ENCODE measurements around the gene TSHZ2. TPM values are rescaled to one million over a fixed set of nuclear protein-coding genes. Genes with fewer than 3 reads are reported as not detected.
A peak's percentile ranks its signal among the peaks of the same experiment; 100 is the strongest.
"Not testable (repeated sequence)": the region's sequence is repeated elsewhere in the genome, so short reads cannot be mapped to it uniquely, and the experiment has no call there.

Gene TSHZ2
- total RNA-seq, 2 donors from 2014 or later = 29.1 to 30.7 TPM

DNA sequence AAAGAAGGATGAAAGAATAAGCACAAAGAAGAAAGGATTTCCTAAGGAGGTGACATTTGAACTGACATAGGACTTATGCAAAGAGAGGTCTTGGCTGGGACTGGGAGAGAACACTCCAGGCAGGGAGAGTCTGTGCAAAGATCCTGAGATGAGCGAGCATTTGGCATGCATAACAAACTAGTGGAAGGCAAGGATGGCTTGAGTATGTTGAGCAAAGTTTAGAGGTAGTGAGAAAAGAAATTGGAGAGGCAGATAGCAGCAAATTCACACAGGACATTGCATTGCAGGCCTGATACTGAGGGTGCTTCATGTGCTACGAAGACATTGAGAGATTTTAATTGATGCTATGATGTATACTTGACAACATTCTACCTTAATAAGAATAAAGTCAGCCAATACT lies 383.6 kb downstream of the TSHZ2 start:
- Mint-ChIP-seq H3K4me1 (no peaks in the 10 kb centered on the region), H3K4me3 (no peak overlapping the region), H3K27ac (no peak overlapping the region), H3K27me3 (no peaks in the 10 kb centered on the region), H3K36me3 (ENCODE audit: low read depth) (no peaks in the 10 kb centered on the region)
- H3K9me3 ChIP-seq (ENCODE audit: control insufficient read depth, low read length, poor library complexity, severe bottlenecking) = peaks cover 2% of the 10 kb centered on the region
- DNase-seq = no peak
- ATAC-seq = no peak

DNA sequence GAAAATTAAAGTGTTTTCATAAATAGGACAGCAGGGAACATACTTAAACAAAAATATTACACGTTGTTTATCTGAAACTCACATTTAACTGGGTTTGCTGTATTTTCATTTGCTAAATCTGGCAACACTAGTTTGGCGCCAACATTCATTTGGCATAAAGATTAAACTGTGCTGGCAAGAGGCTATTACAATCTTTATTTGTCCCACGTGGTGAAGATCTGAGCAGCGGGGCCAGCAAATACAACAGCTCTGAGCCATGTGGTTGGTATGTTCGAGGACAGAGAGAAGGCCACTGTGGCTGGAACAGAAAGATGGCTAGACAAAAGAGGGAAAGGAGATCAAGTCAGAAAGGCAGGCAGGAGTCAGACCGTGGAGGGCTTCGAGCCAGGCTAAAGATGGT lies 387.3 kb downstream of the TSHZ2 start:
- Mint-ChIP-seq H3K36me3 (ENCODE audit: low read depth) (peaks cover 3% of the 10 kb centered on the region), H3K4me3 (no peak overlapping the region), H3K27ac (no peak overlapping the region), H3K27me3 (no peaks in the 10 kb centered on the region), H3K4me1 (no peaks in the 10 kb centered on the region)
- no peak for ATAC-seq
- no peak for DNase-seq
- peaks cover 2% of the 10 kb centered on the region for H3K9me3 ChIP-seq (ENCODE audit: control insufficient read depth, low read length, poor library complexity, severe bottlenecking)

DNA sequence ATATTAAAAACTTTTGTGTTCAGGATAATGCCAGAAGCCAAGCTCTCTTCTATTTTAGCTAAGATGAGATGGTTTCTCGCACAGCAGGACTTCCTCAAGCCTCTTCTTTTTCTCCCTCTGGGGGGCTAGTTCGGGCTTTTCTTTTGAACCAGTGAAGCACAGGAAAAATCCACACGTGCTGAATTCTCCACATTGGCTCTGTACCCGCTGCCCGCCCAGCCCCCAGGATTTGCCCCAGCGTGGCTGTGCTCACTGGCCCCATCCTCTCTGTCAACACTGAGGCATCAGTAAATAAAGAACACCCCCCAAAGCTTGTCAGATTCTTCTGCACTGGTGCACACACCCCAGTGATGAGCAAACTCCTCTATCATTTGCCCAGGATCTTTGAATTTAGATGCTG lies 388.7 kb downstream of the TSHZ2 start:
- DNase-seq (no peak), ATAC-seq (no peak)
- peaks cover 2% of the 10 kb centered on the region for H3K9me3 ChIP-seq (ENCODE audit: control insufficient read depth, low read length, poor library complexity, severe bottlenecking)
- no peaks in the 10 kb centered on the region for H3K4me1 Mint-ChIP-seq
- no peaks in the 10 kb centered on the region for H3K27me3 Mint-ChIP-seq
- H3K4me3 Mint-ChIP-seq = no peak overlapping the region
- H3K27ac Mint-ChIP-seq = no peak overlapping the region
- H3K36me3 Mint-ChIP-seq (ENCODE audit: low read depth) = peaks cover 3% of the 10 kb centered on the region

DNA sequence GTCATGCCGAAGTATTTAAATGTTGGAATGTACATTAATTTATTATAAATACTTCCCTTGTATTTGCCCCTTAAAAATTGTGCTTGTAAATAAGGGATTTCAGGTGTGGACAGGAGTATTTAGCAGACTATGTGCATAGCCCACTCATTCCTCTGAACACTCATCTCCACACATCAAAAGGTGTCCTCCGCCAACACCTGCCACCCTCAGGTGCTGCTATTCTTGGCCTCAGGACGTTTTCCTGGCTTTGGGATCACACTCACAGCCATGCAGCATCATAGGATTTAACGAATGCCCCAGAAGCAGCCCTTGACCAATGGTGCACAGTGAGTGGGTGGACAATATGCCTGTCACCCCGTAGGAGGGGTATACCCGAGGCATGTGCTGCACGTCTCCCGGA lies 390.6 kb downstream of the TSHZ2 start:
- H3K36me3 Mint-ChIP-seq (ENCODE audit: low read depth) = peaks cover 3% of the 10 kb centered on the region
- H3K4me1 Mint-ChIP-seq = no peaks in the 10 kb centered on the region
- DNase-seq = no peak
- H3K27ac Mint-ChIP-seq = peak overlapping the region; percentile 42
- no peaks in the 10 kb centered on the region for H3K9me3 ChIP-seq (ENCODE audit: control insufficient read depth, low read length, poor library complexity, severe bottlenecking)
- no peak for ATAC-seq
- H3K4me3 Mint-ChIP-seq = no peak overlapping the region
- H3K27me3 Mint-ChIP-seq = no peaks in the 10 kb centered on the region

DNA sequence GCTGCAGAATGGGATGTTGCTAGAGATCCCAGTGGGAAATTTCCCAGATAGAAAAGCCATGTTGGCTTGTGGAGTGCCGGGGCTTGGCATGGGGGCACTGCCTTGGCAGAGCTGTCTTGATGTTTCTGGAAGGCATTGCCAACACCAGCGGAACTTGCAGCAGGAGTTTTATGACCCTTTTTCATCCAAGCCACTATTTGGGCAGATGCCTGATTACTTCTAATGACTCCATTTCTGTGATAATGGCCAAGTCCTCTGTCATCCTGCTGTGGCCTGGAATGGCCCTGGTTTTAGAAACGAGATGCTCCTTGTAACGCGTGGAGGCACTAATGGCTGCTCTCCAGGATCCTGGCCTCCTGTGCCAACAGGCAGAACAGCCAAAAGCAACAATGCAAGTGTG lies 392.5 kb downstream of the TSHZ2 start:
- H3K4me3 Mint-ChIP-seq = no peak overlapping the region
- DNase-seq (no peak), ATAC-seq (no peak)
- H3K27ac Mint-ChIP-seq = no peak overlapping the region
- no peaks in the 10 kb centered on the region for H3K4me1 Mint-ChIP-seq
- H3K36me3 Mint-ChIP-seq (ENCODE audit: low read depth) = peaks cover 5% of the 10 kb centered on the region
- H3K9me3 ChIP-seq (ENCODE audit: control insufficient read depth, low read length, poor library complexity, severe bottlenecking) = no peaks in the 10 kb centered on the region
- no peaks in the 10 kb centered on the region for H3K27me3 Mint-ChIP-seq

DNA sequence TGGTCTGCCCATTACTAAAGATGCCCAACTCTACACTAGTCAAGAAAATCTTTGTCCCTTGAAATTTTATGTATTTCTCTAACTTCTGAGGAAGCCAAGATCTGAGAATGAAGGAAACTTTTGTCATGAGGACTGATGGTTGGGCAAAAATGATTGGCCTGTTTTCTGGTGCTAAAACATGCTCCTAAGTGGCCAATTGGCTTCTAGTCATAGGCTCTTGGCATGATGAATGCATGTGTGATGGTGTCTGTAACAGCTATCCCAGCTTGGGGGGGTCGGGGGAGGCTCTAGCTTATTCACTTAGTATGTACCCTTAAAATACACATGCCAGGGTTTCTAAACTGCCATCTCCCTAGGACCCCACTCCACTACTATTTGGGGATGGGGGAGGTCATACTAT lies 392.9 kb downstream of the TSHZ2 start:
- peaks cover 4% of the 10 kb centered on the region for H3K4me1 Mint-ChIP-seq
- peaks cover 5% of the 10 kb centered on the region for H3K36me3 Mint-ChIP-seq (ENCODE audit: low read depth)
- no peak overlapping the region for H3K4me3 Mint-ChIP-seq
- DNase-seq (no peak), ATAC-seq (no peak)
- H3K27ac Mint-ChIP-seq = no peak overlapping the region
- no peaks in the 10 kb centered on the region for H3K9me3 ChIP-seq (ENCODE audit: control insufficient read depth, low read length, poor library complexity, severe bottlenecking)
- H3K27me3 Mint-ChIP-seq = no peaks in the 10 kb centered on the region

DNA sequence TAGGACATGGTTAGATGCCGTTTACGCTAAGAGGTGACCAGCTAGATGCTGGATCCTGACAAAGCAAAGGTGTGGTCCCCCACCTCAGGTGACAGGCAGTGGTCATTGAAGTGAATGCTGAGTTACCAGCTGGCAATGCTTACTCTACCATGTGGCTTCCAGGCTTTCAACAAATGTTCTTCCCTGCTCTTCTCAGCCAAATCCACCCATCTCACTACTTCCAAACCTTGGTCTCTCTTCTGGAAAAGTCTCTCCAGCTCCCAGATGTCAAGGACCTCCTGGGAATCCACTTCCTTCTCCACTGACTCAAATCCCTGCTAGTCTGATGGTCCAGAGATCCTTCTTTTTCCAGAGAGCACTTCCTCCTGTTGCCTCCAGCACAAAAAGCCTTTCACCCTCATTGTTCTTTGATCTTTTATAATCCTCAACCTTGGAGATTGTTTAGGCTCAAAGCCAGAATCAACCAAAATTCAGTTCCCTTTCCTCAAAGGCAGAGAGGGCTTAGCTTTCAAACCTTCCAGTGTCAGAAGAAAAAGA lies 393.4 kb downstream of the TSHZ2 start:
- no peaks in the 10 kb centered on the region for H3K9me3 ChIP-seq (ENCODE audit: control insufficient read depth, low read length, poor library complexity, severe bottlenecking)
- H3K36me3 Mint-ChIP-seq (ENCODE audit: low read depth) = peaks cover 5% of the 10 kb centered on the region
- H3K27me3 Mint-ChIP-seq = no peaks in the 10 kb centered on the region
- no peak overlapping the region for H3K27ac Mint-ChIP-seq
- no peak overlapping the region for H3K4me3 Mint-ChIP-seq
- DNase-seq (no peak), ATAC-seq (no peak)
- peaks cover 4% of the 10 kb centered on the region for H3K4me1 Mint-ChIP-seq

DNA sequence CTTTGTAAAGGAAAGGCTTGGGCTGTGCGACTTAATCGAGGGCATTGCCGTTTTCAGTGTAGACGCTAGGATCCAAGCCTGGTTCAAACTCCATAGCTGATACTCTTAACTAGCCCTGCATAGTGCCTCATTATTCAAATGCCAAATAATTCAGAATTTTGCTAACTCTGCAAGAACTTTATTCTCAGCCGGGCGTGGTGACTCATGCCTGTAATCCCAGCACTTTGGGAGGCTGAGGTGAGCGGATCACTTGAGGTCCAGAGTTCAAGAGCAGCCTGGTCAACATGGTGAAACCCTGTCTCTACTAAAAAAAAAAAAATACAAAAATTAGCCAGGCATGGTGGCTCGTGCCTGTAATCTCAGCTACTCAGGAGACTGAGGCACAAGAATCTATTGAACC lies 394.8 kb downstream of the TSHZ2 start:
- H3K4me1 Mint-ChIP-seq; DNase-seq; H3K27ac Mint-ChIP-seq; H3K27me3 Mint-ChIP-seq; H3K36me3 Mint-ChIP-seq (ENCODE audit: low read depth); H3K4me3 Mint-ChIP-seq; H3K9me3 ChIP-seq (ENCODE audit: control insufficient read depth, low read length, poor library complexity, severe bottlenecking); ATAC-seq: not testable (repeated sequence)

- H3K27me3 Mint-ChIP-seq = no peaks in the 10 kb centered on the region
Measured at GRCh38 chr20:53369871-53370270, 397.7 kb downstream of the TSHZ2 start.

GRCh38 chr20:53370345-53370961 lies 398.3 kb downstream of the TSHZ2 start:
- Mint-ChIP-seq H3K27ac (no peak overlapping the region), H3K36me3 (ENCODE audit: low read depth) (peaks cover 2% of the 10 kb centered on the region), H3K4me3 (no peak overlapping the region), H3K27me3 (no peaks in the 10 kb centered on the region), H3K4me1 (peaks cover 4% of the 10 kb centered on the region)
- no peak for DNase-seq
- H3K9me3 ChIP-seq (ENCODE audit: control insufficient read depth, low read length, poor library complexity, severe bottlenecking) = no peaks in the 10 kb centered on the region
- no peak for ATAC-seq

More at GRCh38 chr20:53369871-53370270, 397.7 kb downstream of the TSHZ2 start:
- Mint-ChIP-seq H3K36me3 (ENCODE audit: low read depth) (peaks cover 2% of the 10 kb centered on the region), H3K4me1 (peaks cover 4% of the 10 kb centered on the region), H3K4me3 (no peak overlapping the region), H3K27ac (no peak overlapping the region)
- ATAC-seq = no peak
- no peaks in the 10 kb centered on the region for H3K9me3 ChIP-seq (ENCODE audit: control insufficient read depth, low read length, poor library complexity, severe bottlenecking)
- no peak for DNase-seq

DNA sequence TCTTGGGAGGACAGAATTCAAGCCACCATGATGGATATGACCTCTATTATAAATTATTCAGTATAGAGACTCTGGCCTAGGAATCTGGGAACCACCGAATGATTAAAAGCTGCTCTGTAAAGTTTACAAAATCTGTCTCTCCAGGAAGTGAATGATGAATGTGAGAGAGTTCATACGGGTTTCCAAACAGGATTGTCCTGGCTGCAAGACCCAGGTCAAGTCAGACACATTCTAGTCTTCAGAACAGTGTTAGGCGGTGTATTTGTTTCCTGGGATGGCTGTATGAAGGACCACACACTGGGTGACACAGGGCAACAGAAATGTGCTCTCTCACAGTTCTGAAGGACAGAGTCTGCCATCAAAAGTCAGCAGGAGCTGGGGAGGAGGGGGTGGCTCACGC lies 399.1 kb downstream of the TSHZ2 start:
- Mint-ChIP-seq H3K4me1 (peaks cover 4% of the 10 kb centered on the region), H3K27ac (no peak overlapping the region), H3K36me3 (ENCODE audit: low read depth) (peaks cover 2% of the 10 kb centered on the region), H3K27me3 (no peaks in the 10 kb centered on the region), H3K4me3 (no peak overlapping the region)
- DNase-seq (no peak), ATAC-seq (no peak)
- H3K9me3 ChIP-seq (ENCODE audit: control insufficient read depth, low read length, poor library complexity, severe bottlenecking) = no peaks in the 10 kb centered on the region

DNA sequence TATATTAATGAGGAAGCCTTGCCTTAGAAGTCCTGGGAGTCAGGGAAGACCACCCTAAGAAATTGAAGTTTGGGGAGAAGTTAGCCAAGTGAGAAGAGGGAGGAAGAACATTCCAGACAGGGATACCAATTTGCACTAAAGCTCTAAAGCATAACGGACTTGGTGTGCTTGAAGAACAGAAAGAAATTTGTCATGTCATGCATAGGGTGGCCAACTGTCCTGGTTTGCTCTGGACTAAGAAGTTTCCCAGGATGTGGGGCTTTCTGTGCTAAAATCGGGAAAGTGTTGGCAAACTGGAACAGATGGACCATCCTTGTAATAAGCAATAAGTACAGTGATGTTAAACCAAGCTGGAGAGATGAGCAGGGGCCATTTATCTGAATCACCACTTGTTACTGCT lies 403.9 kb downstream of the TSHZ2 start:
- H3K9me3 ChIP-seq (ENCODE audit: control insufficient read depth, low read length, poor library complexity, severe bottlenecking) = no peaks in the 10 kb centered on the region
- H3K27ac Mint-ChIP-seq = no peak overlapping the region
- H3K4me1 Mint-ChIP-seq = no peaks in the 10 kb centered on the region
- ATAC-seq (no peak), DNase-seq (no peak)
- H3K36me3 Mint-ChIP-seq (ENCODE audit: low read depth) = no peaks in the 10 kb centered on the region
- no peak overlapping the region for H3K4me3 Mint-ChIP-seq
- no peaks in the 10 kb centered on the region for H3K27me3 Mint-ChIP-seq

DNA sequence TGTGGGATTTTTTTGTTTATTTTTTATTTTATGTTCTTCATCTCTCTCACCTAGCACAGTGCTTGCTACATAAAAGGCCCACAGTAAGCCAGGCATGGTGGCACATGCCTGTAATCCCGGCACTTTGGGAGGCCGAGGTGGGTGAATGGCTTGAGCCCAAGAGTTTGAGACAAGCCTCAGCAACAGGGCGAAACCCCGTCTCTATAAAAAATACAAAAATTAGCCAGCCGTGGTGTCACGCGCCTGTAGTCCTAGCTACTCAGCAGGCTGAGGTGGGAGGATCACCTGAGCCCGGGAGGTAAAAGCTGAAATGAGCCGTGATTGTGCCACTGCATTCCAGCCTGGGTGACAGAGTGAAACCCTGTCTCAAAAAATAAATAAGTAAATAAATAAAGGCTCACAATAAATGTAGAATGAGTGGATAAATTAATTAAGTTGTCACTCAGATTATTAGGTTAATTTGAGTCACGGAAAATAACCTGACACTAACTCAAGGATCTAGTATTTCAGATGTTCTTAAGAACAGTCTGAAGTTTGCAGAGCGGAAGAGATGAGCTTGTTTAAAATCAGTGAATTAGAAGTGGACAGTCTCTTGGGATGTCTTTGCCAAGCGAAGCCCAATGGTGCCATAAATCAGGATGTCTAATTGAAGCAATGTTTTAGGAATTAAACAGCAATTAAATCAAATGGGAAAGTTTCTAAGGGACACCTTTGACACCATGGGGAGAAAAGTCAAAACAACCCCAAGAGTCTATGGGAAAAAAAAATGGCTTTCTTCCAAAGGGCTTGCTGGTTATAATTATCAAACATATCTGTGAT lies 407.1 kb downstream of the TSHZ2 start:
- ATAC-seq = no peak
- no peak overlapping the region for H3K27ac Mint-ChIP-seq
- H3K27me3 Mint-ChIP-seq = no peaks in the 10 kb centered on the region
- no peaks in the 10 kb centered on the region for H3K4me1 Mint-ChIP-seq
- H3K4me3 Mint-ChIP-seq = no peak overlapping the region
- H3K36me3 Mint-ChIP-seq (ENCODE audit: low read depth) = no peaks in the 10 kb centered on the region
- H3K9me3 ChIP-seq (ENCODE audit: control insufficient read depth, low read length, poor library complexity, severe bottlenecking) = no peaks in the 10 kb centered on the region
- no peak for DNase-seq

DNA sequence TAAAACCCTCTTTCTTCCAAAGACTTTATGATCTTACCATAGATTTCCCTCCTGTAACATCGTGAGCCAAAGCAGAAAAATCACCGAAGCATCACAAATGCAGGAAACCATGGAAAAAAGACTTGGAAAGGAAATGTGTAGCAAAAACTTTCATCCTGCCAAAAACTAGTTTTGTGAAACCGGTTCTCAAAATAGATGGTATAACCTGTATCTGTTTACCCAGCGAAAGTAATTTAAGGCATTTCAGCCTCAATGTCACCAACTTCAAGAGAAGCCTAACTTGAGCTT lies 407.6 kb downstream of the TSHZ2 start:
- DNase-seq (no peak), ATAC-seq (no peak)
- no peak overlapping the region for H3K4me3 Mint-ChIP-seq
- no peaks in the 10 kb centered on the region for H3K9me3 ChIP-seq (ENCODE audit: control insufficient read depth, low read length, poor library complexity, severe bottlenecking)
- H3K27me3 Mint-ChIP-seq = no peaks in the 10 kb centered on the region
- H3K4me1 Mint-ChIP-seq = no peaks in the 10 kb centered on the region
- no peak overlapping the region for H3K27ac Mint-ChIP-seq
- H3K36me3 Mint-ChIP-seq (ENCODE audit: low read depth) = no peaks in the 10 kb centered on the region

Data from T-helper 17 cell (primary cell).